HL-60 (cell line): ENCODE data around the gene NFU1.

Experiments
- DNase-seq, 2 experiments: peaks; one replicate each; pipeline ENCODE4 v3.0.0-alpha.2; 2010 to 2020; ENCODE audit warnings: low read depth in 1 of 2, low spot score in 1 of 2
- H3K27ac ChIP-seq: fragments of 250-450 bp; sonication (Bioruptor Pico); replicated peaks from 2 replicates; pipeline ENCODE4 v1.5.1; 2020; ENCODE audit warnings: mild to moderate bottlenecking, moderate library complexity
- H3K27me3 ChIP-seq: fragments of 250-450 bp; sonication (Bioruptor Pico); 2 replicates; pipeline ENCODE4 v1.5.1; 2021; ENCODE audit warnings: mild to moderate bottlenecking, moderate library complexity; ENCODE audit not compliant: insufficient read depth, poor library complexity, severe bottlenecking
- H3K4me3 ChIP-seq: replicated peaks from 2 replicates; pipeline ENCODE4 v1.5.1; 2011; ENCODE audit warnings: mild to moderate bottlenecking, control low read depth, low read length; ENCODE audit not compliant: insufficient read depth
- CTCF ChIP-seq: IDR thresholded peaks from one replicate; pipeline ENCODE4 v1.5.1; 2011; ENCODE audit warnings: low read length, control low read depth, inconsistent platforms; ENCODE audit not compliant: insufficient read depth
- GABPA ChIP-seq: IDR thresholded peaks from 2 replicates; pipeline ENCODE4 v1.6.1; 2012; ENCODE audit warnings: low read depth
- REST ChIP-seq: IDR thresholded peaks from 2 replicates; pipeline ENCODE4 v1.6.1; 2012; ENCODE audit warnings: low read depth; ENCODE audit not compliant: insufficient replicate concordance

The NFU1 gene

GRCh38 chr2:69348781-69349180 is 88.5 kb downstream of the NFU1 start:
- no peak for DNase-seq
- H3K4me3 ChIP-seq: no peak overlapping the region
- H3K27ac ChIP-seq: no peak overlapping the region
- TF ChIP-seq CTCF (no peak), REST (no peak), GABPA (no peak)
- H3K27me3 ChIP-seq: no peaks in the 10 kb centered on the region
